Measurements from ENCODE around the gene DHRS7B. TPM values are rescaled to one million over a fixed set of nuclear protein-coding genes. Genes with fewer than 3 reads are reported as not detected.
"Not testable (repeated sequence)": the region's sequence is repeated elsewhere in the genome, so short reads cannot be mapped to it uniquely, and the experiment has no call there.

Gene DHRS7B
- total and polyA plus RNA-seq, 4 donors, result 19.4 to 55.6 (median 31.7) TPM

DNA sequence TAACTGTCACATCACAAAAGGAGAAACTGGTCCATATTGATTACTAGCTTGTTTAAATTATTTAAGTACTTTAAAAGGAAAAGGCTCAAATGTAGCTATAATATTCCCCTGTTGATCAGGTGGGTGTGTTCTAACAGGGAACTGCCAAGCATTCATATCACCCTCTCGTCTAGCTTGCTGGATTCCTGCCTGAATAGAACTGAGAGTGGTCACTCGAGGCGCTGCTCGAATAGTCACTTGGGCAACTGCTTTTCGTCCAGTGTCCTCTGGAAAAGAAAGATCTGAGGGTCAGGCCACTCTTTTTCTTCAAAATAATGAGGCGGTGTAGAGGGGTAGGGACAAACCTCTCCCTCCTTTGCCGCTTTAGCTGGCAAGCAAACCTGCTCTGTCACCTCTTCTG, 47.6 kb upstream of the DHRS7B start:
- 67 to 88% methylated on average over 7 of the region's 7 CpGs for WGBS, 2 donors
- Histone ChIP-seq H3K36me3 (ENCODE audit: control insufficient read depth in 4 of 4, insufficient read depth in 4 of 4, low read length in 4 of 4) (no peaks in the 10 kb centered on the region), H3K27me3 (ENCODE audit: control insufficient read depth in 3 of 3, insufficient read depth in 3 of 3, low read length in 2 of 3) (peaks cover 0 to 2% (median 0%) of the 10 kb centered on the region in 3 donors), H3K9ac (ENCODE audit: insufficient read depth in 1 of 2, low read length in 2 of 2) (no peak overlapping the region), H3K4me3 (no peak overlapping the region), H3K27ac (ENCODE audit: low read depth in 1 of 2, low read length in 1 of 2) (no peak overlapping the region), H3K9me3 (ENCODE audit: control insufficient read depth in 4 of 4, insufficient read depth in 3 of 4, low read length in 3 of 4) (no peaks in the 10 kb centered on the region), H3K4me1 (ENCODE audit: control insufficient read depth in 5 of 5, insufficient read depth in 5 of 5, low read length in 5 of 5) (peaks cover 0 to 4% (median 0%) of the 10 kb centered on the region in 5 donors)
- DNase-seq (no peak), ATAC-seq (ENCODE audit: insufficient read depth, low FRiP score) (no peak)
- TF ChIP-seq, protein P1, sequence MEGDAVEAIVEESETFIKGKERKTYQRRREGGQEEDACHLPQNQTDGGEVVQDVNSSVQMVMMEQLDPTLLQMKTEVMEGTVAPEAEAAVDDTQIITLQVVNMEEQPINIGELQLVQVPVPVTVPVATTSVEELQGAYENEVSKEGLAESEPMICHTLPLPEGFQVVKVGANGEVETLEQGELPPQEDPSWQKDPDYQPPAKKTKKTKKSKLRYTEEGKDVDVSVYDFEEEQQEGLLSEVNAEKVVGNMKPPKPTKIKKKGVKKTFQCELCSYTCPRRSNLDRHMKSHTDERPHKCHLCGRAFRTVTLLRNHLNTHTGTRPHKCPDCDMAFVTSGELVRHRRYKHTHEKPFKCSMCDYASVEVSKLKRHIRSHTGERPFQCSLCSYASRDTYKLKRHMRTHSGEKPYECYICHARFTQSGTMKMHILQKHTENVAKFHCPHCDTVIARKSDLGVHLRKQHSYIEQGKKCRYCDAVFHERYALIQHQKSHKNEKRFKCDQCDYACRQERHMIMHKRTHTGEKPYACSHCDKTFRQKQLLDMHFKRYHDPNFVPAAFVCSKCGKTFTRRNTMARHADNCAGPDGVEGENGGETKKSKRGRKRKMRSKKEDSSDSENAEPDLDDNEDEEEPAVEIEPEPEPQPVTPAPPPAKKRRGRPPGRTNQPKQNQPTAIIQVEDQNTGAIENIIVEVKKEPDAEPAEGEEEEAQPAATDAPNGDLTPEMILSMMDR (IDR thresholded peaks at IDR 0.05; ENCODE audit: control extremely low read depth, extremely low read depth), result no peak

DNA sequence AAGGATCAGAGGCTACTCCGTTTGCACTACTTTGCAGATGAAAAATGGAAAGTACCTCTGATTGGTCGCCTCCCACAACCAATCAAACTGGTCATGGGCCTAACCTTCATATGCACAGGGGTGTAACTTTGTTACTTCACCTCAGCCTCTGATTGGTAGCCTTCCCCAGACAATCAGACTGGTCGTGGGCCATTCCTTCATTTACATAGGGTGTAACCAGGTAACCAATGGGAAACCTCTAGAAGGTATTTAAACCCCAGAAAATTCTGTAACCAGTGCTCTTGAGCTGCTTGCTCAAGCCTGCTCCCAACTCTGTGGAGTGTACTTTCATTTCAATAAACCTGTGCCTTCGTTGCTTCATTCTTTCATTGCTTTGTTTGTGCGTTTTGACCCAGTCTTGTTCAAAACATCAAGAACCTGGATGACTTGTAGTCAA, 44.7 kb upstream of the DHRS7B start:
- WGBS, 2 donors, result 82 to 87% methylated on average over 5 of the region's 5 CpGs
- TF ChIP-seq, protein P1 (IDR thresholded peaks at IDR 0.05; ENCODE audit: control extremely low read depth, extremely low read depth), result no peak
- Histone ChIP-seq H3K9ac (ENCODE audit: insufficient read depth in 1 of 2, low read length in 2 of 2) (no peak overlapping the region), H3K9me3 (ENCODE audit: control insufficient read depth in 4 of 4, insufficient read depth in 3 of 4, low read length in 3 of 4) (no peaks in the 10 kb centered on the region), H3K27me3 (ENCODE audit: control insufficient read depth in 3 of 3, insufficient read depth in 3 of 3, low read length in 2 of 3) (peaks cover 0 to 2% (median 0%) of the 10 kb centered on the region in 3 donors), H3K4me1 (ENCODE audit: control insufficient read depth in 5 of 5, insufficient read depth in 5 of 5, low read length in 5 of 5) (peaks cover 0 to 4% (median 0%) of the 10 kb centered on the region in 5 donors), H3K4me3 (no peak overlapping the region), H3K36me3 (ENCODE audit: control insufficient read depth in 4 of 4, insufficient read depth in 4 of 4, low read length in 4 of 4) (no peaks in the 10 kb centered on the region), H3K27ac (ENCODE audit: low read depth in 1 of 2, low read length in 1 of 2) (no peak overlapping the region)
- ATAC-seq (ENCODE audit: insufficient read depth, low FRiP score) (no peak), DNase-seq (no peak)

DNA sequence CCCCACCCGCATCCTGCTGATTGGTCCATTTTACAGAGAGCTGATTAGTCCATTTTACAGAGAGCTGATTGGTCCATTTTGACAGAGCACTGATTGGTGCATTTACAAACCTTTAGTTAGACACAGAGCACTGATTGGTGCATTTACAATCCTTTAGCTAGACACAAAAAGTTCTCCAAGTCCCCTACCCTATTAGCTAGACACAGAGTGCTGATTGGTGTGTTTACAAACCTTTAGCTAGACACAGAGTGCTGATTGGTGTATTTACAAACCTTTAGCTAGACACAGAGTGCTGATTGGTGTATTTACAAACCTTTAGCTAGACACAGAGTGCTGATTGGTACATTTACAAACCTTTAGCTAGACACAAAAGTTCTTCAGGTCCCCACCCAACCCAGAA, 41.5 kb upstream of the DHRS7B start:
- ATAC-seq (ENCODE audit: insufficient read depth, low FRiP score); DNase-seq; H3K9ac ChIP-seq (ENCODE audit: insufficient read depth in 1 of 2, low read length in 2 of 2); H3K36me3 ChIP-seq (ENCODE audit: control insufficient read depth in 4 of 4, insufficient read depth in 4 of 4, low read length in 4 of 4); H3K9me3 ChIP-seq (ENCODE audit: control insufficient read depth in 4 of 4, insufficient read depth in 3 of 4, low read length in 3 of 4); H3K4me3 ChIP-seq; H3K4me1 ChIP-seq (ENCODE audit: control insufficient read depth in 5 of 5, insufficient read depth in 5 of 5, low read length in 5 of 5); H3K27ac ChIP-seq (ENCODE audit: low read depth in 1 of 2, low read length in 1 of 2); H3K27me3 ChIP-seq (ENCODE audit: control insufficient read depth in 3 of 3, insufficient read depth in 3 of 3, low read length in 2 of 3): not testable (repeated sequence)
- 93 to 100% methylated on average over 1 of the region's 1 CpG for WGBS, 2 donors

DNA sequence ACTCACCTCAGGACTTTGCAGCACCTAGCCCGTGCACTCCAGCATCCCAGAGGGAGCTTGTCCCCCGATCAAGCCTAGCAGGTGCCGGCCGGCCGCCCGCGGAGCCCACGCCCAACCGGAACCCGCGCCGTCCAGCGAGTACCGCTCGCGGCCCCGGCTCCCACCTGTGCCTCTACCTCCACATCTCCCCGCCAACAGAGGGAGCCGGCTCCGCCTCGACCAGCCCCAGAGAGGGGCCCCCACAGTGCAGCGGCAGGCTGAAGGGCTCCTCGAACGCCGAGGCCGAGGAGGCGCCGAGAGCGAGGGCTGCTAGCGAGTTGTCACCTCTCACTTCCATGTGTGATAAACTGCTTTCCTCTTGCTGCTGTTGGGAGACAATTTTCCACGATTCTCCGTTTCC, 41.1 kb upstream of the DHRS7B start:
- DNase-seq (no peak), ATAC-seq (ENCODE audit: insufficient read depth, low FRiP score) (no peak)
- Histone ChIP-seq H3K9me3 (ENCODE audit: control insufficient read depth in 4 of 4, insufficient read depth in 3 of 4, low read length in 3 of 4) (no peaks in the 10 kb centered on the region), H3K4me1 (ENCODE audit: control insufficient read depth in 5 of 5, insufficient read depth in 5 of 5, low read length in 5 of 5) (no peaks in the 10 kb centered on the region), H3K36me3 (ENCODE audit: control insufficient read depth in 4 of 4, insufficient read depth in 4 of 4, low read length in 4 of 4) (no peaks in the 10 kb centered on the region), H3K27me3 (ENCODE audit: control insufficient read depth in 3 of 3, insufficient read depth in 3 of 3, low read length in 2 of 3) (peaks cover 0 to 2% (median 0%) of the 10 kb centered on the region in 3 donors), H3K9ac (ENCODE audit: insufficient read depth in 1 of 2, low read length in 2 of 2) (no peak overlapping the region), H3K4me3 (no peak overlapping the region), H3K27ac (ENCODE audit: low read depth in 1 of 2, low read length in 1 of 2) (no peak overlapping the region)
- TF ChIP-seq, protein P1 (IDR thresholded peaks at IDR 0.05; ENCODE audit: control extremely low read depth, extremely low read depth), result no peak
- 89 to 94% methylated on average over 32 of the region's 32 CpGs for WGBS, 2 donors
